OCI-LY7 (cell line): ENCODE data around the gene PLEKHH1. TPM values are rescaled to one million over a fixed set of nuclear protein-coding genes. Genes with fewer than 3 reads are reported as not detected.

ENCODE experiments used
- BruUV-seq: library from RNA; stranded (reverse); fragments of 400-500 nt; replicated peaks from 2 replicates; lab custom pipeline; 2021; lab: Mats Ljungman, UMichigan
- CTCF ChIA-PET: fragments of 300-600 bp; sonication (Branson Sonifier 250); formaldehyde crosslinking; loops from one replicate; lab custom pipeline; 2022; ENCODE audit warnings: antibody characterized with exemption; ENCODE audit not compliant: unreplicated experiment; lab: Charles Lee
- POLR2A ChIA-PET: fragments of 300-600 bp; sonication (Branson Sonifier 250); formaldehyde crosslinking; loops from one replicate; lab custom pipeline; 2022; ENCODE audit warnings: antibody characterized with exemption; lab: Charles Lee
- DNase-seq: peaks from one replicate; pipeline ENCODE4 v3.0.0-alpha.2; 2015; ENCODE audit warnings: low spot score
- H2AFZ ChIP-seq: fragments of 200-600 bp; sonication (generic), shearing (Covaris generic); 2 replicates; pipeline ENCODE4 v1.6.1; 2014; ENCODE audit warnings: mild to moderate bottlenecking, antibody characterized with exemption, low read length, moderate library complexity
- H3K27ac ChIP-seq: fragments of 200-600 bp; sonication (generic); 2 replicates; pipeline ENCODE4 v1.5.1; 2014; ENCODE audit warnings: mixed run types, low read depth, mild to moderate bottlenecking, moderate library complexity, low read length, inconsistent platforms; ENCODE audit not compliant: poor library complexity, severe bottlenecking
- H3K36me3 ChIP-seq: fragments of 200-600 bp; sonication (generic); 2 replicates; pipeline ENCODE4 v1.6.1; 2014; ENCODE audit warnings: mild to moderate bottlenecking, antibody characterized with exemption, low read length, moderate library complexity, mixed read lengths; ENCODE audit not compliant: insufficient read depth
- H3K4me1 ChIP-seq: fragments of 200-600 bp; sonication (generic); 2 replicates; pipeline ENCODE4 v1.5.1; 2014; ENCODE audit warnings: mild to moderate bottlenecking, low read length; ENCODE audit not compliant: insufficient read depth, poor library complexity, severe bottlenecking
- H3K4me2 ChIP-seq: fragments of 200-600 bp; sonication (generic); 2 replicates; pipeline ENCODE4 v1.6.1; 2014; ENCODE audit warnings: mild to moderate bottlenecking, low read length
- H3K4me3 ChIP-seq: fragments of 200-600 bp; sonication (generic); 2 replicates; pipeline ENCODE4 v1.5.1; 2014; ENCODE audit warnings: mild to moderate bottlenecking, low read depth, low read length; ENCODE audit not compliant: poor library complexity, severe bottlenecking
- H3K79me2 ChIP-seq: fragments of 200-600 bp; sonication (generic); 2 replicates; pipeline ENCODE4 v1.6.1; 2016; ENCODE audit warnings: low read depth, mild to moderate bottlenecking, low read length, moderate library complexity, mixed read lengths; ENCODE audit not compliant: insufficient read depth
- H3K9me2 ChIP-seq: fragments of 200-600 bp; sonication (generic); 2 replicates; pipeline ENCODE4 v1.6.1; 2016; ENCODE audit warnings: mild to moderate bottlenecking, low read length, mixed read lengths; ENCODE audit not compliant: insufficient read depth
- H3K9me3 ChIP-seq: fragments of 200-600 bp; sonication (generic); 2 replicates; pipeline ENCODE4 v1.6.1; 2014; ENCODE audit warnings: mild to moderate bottlenecking, mixed run types, low read length, mixed read lengths
- H4K20me1 ChIP-seq: fragments of 200-600 bp; sonication (generic); 2 replicates; pipeline ENCODE4 v1.6.1; 2014; ENCODE audit warnings: mild to moderate bottlenecking, antibody characterized with exemption, low read length, moderate library complexity, mixed read lengths; ENCODE audit not compliant: insufficient read depth
- CTCF ChIP-seq: fragments of 200-600 bp; sonication (generic); conservative IDR thresholded peaks from 2 replicates; pipeline ENCODE4 v1.5.1; 2014; ENCODE audit warnings: mild to moderate bottlenecking, antibody characterized with exemption, low read length, moderate library complexity, mixed read lengths
- EZH2phosphoT487 ChIP-seq: fragments of 200-600 bp; sonication (generic); IDR thresholded peaks from 2 replicates; pipeline ENCODE4 v1.6.1; 2018; ENCODE audit warnings: low read depth, borderline replicate concordance, mild to moderate bottlenecking, mixed run types, antibody characterized with exemption, low read length, moderate library complexity, mixed read lengths
- intact Hi-C: fragments of 100-400 bp; cut with micrococcal nuclease; formaldehyde crosslinking; loops from one replicate; pipeline ENCODE4 v1.10.0; 2022; ENCODE audit not compliant: unreplicated experiment
- total RNA-seq, 2 experiments: library from RNA; depleted of rRNA in 1 of 2; stranded (reverse); fragments of >200 nt in 1 of 2; shearing (Covaris generic) in 1 of 2; gene quantifications; 2 replicates each; pipeline ENCODE4 v1.2.3, GENCODE V29; 2014 to 2022

The PLEKHH1 gene
- total RNA-seq, 2 experiments from 2014 or later, result not detected

GRCh38 chr14:67492538-67492937 is 40.6 kb upstream of the PLEKHH1 start:
- H3K9me2 ChIP-seq, result no peaks in the 10 kb centered on the region
- H3K4me1 ChIP-seq, result peaks cover 54% of the 10 kb centered on the region
- H3K79me2 ChIP-seq, result no peaks in the 10 kb centered on the region
- intact Hi-C loops, result no loop called here
- no peak for TF ChIP-seq EZH2phosphoT487
- TF ChIP-seq CTCF, result no peak
- peaks cover 17% of the 10 kb centered on the region; the same call in 1 of the 2 replicates for H3K36me3 ChIP-seq
- H4K20me1 ChIP-seq, result no peaks in the 10 kb centered on the region
- CTCF ChIA-PET, result no interaction called here
- BruUV-seq, result no TSS peak
- H3K27ac ChIP-seq, result peak overlapping the region; percentile 72
- peaks cover 37% of the 10 kb centered on the region; the same call in 1 of the 2 replicates for H3K9me3 ChIP-seq
- peak overlapping the region; percentile 11 for H3K4me3 ChIP-seq
- POLR2A ChIA-PET, result interaction anchor here (0.5 to 2.6 kb wide), 4 partner anchors 16 to 133 kb away, joined by 3 to 15 read pairs (median 4); partner anchors contain the start of gene ATP6V1D
- H3K4me2 ChIP-seq, result peak overlapping the region; percentile 28
- DNase-seq, result no peak
- peak overlapping the region; percentile 17; the same call in 1 of the 2 replicates for H2AFZ ChIP-seq

- ChIA-PET POLR2A (interaction anchor here (0.5 to 2.6 kb wide), 2 partner anchors 20 to 133 kb away, joined by 4 to 15 read pairs; partner anchors contain the start of gene ATP6V1D), CTCF (no interaction called here)
- H3K27ac ChIP-seq, result peak overlapping the region; percentile 72
- no peaks in the 10 kb centered on the region for H3K9me2 ChIP-seq
- TF ChIP-seq CTCF (no peak), EZH2phosphoT487 (no peak)
- intact Hi-C loops, result no loop called here
- H3K9me3 ChIP-seq, result peaks cover 37% of the 10 kb centered on the region; the same call in 1 of the 2 replicates
- DNase-seq, result peak; percentile 65
- H3K79me2 ChIP-seq, result no peaks in the 10 kb centered on the region
- peak overlapping the region; percentile 17; the same call in 1 of the 2 replicates for H2AFZ ChIP-seq
- peaks cover 48% of the 10 kb centered on the region for H3K4me1 ChIP-seq
- peaks cover 17% of the 10 kb centered on the region; the same call in 1 of the 2 replicates for H3K36me3 ChIP-seq
- BruUV-seq, result no TSS peak
- no peak overlapping the region for H3K4me3 ChIP-seq
- H4K20me1 ChIP-seq, result no peaks in the 10 kb centered on the region
- peak overlapping the region; percentile 28 for H3K4me2 ChIP-seq
Observed at GRCh38 chr14:67493092-67493717, 39.9 kb upstream of the PLEKHH1 start.

GRCh38 chr14:67495827-67496226 is 37.3 kb upstream of the PLEKHH1 start:
- H3K4me2 ChIP-seq, result no peak overlapping the region
- ChIA-PET POLR2A (interaction anchor here (0.7 kb wide), 1 partner anchor 404 kb away, joined by 4 read pairs; no protein-coding TSS in a partner anchor), CTCF (no interaction called here)
- no peak overlapping the region for H3K27ac ChIP-seq
- H3K9me3 ChIP-seq, result peaks cover 31% of the 10 kb centered on the region; the same call in 1 of the 2 replicates
- no TSS peak for BruUV-seq
- no peaks in the 10 kb centered on the region for H3K79me2 ChIP-seq
- no peaks in the 10 kb centered on the region for H4K20me1 ChIP-seq
- H3K36me3 ChIP-seq, result peaks cover 17% of the 10 kb centered on the region; the same call in 1 of the 2 replicates
- TF ChIP-seq EZH2phosphoT487, result no peak
- TF ChIP-seq CTCF, result no peak
- no peak overlapping the region for H2AFZ ChIP-seq
- no peak overlapping the region for H3K4me3 ChIP-seq
- intact Hi-C loops, result no loop called here
- DNase-seq, result no peak
- H3K4me1 ChIP-seq, result peaks cover 26% of the 10 kb centered on the region
- no peaks in the 10 kb centered on the region for H3K9me2 ChIP-seq
